ENCODE results near the gene MCF2L2.

DNA sequence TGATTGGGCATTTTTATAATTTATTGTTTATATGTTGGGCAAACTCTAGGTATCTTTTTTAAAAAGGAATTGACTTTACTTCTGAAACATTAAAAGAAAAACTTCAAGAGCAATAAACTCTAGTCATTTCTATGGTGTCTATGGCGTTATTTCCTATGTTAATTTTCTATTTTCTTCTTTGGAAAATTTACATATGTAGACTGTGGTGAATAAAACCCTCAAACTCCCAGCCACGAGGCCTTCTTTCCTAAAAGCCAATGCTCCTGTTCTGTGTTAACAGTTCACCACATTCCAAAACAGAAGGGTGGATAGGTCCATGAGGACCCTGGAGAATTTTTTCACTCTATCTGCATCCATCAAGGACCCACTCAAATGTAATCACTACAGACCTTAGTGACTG, 219.6 kb downstream of the MCF2L2 start:
- TF ChIP-seq, protein P1, sequence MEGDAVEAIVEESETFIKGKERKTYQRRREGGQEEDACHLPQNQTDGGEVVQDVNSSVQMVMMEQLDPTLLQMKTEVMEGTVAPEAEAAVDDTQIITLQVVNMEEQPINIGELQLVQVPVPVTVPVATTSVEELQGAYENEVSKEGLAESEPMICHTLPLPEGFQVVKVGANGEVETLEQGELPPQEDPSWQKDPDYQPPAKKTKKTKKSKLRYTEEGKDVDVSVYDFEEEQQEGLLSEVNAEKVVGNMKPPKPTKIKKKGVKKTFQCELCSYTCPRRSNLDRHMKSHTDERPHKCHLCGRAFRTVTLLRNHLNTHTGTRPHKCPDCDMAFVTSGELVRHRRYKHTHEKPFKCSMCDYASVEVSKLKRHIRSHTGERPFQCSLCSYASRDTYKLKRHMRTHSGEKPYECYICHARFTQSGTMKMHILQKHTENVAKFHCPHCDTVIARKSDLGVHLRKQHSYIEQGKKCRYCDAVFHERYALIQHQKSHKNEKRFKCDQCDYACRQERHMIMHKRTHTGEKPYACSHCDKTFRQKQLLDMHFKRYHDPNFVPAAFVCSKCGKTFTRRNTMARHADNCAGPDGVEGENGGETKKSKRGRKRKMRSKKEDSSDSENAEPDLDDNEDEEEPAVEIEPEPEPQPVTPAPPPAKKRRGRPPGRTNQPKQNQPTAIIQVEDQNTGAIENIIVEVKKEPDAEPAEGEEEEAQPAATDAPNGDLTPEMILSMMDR (IDR thresholded peaks at IDR 0.05 in 8 of 11, conservative IDR thresholded peaks at IDR 0.05 in 3 of 11) = no peak
- TF ChIP-seq POLR2A (IDR thresholded peaks at IDR 0.05) (no peak), POLR2AphosphoS5 (IDR thresholded peaks at IDR 0.05) (no peak)

Data from spleen (tissue), 7 donors.